COR-L47 (cell line): Measurements from ENCODE around the gene CLIC4.
A peak's percentile ranks its signal among the peaks of the same experiment; 100 is the strongest.
"Not testable (repeated sequence)": the region's sequence is repeated elsewhere in the genome, so short reads cannot be mapped to it uniquely, and the experiment has no call there.

ENCODE experiments used
- DNase-seq: peaks from one replicate; lab custom pipeline; 2025; lab: John Stamatoyannopoulos, UW

Gene CLIC4

GRCh38 chr1:24745711-24746413 is 615 bp downstream of the CLIC4 start:
- DNase-seq: peak; percentile 21

DNA sequence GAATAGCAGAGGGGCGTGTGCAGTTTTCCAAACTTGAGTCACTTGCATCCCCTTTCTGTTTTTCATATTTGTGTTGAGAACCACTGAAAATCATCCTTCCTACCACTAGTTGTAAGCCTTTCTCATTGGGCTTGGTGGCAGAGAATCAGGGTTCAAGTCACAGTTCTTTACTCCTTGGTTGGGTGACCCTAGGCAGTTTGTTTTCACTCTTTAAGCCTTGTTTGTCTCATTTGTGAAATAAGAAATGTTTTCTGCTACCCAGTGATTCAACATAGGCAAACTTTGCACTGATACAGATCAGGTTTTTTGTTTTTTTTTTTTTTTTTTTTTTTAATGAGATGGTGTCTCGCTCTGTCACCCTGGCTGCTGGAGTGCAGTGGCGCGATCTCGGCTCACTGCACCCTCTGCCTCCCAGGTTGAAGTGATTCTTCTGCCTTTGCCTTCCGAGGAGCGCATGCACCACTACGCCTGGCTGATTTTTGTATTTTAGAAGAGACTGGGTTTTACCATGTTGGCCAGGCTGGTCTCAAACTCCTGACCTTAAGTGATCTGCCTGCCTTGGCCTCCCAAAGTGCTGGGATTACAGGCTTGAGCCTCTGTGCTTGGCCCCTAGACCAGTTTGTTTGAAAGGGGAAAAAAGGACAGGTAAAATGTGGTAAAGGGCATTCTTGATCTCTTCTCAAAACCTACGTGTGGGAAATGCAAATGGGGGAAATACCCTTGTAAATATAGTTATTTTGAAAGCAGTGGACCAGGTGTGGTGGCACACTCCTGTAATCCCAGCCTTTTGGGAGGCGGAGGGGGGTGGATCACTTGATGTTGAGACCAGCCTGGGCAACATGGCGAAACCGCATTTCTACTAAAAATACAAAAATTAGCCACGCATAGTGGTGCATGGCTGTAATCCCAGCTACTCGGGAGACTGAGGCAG is 3.2 kb downstream of the CLIC4 start:
- DNase-seq: no peak

DNA sequence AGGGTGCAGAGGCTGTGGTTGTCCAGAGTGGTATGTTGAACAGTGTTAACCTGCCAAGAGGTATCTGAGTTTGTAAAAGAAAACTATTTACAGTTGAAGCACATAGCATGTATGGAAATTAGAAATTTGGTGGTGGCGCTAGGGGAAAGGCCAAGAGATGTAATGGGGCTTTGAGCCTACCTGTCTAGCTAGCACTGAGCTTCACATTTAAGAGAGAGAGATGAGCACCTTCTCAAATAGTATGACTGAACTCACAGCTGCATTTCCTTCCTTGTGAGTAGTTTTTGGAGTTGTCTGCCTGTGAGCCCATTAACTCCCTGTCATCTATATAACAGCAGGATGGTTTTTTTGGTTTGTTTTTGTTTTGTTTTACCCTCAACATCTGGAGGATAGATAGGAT is 4.0 kb downstream of the CLIC4 start:
- no peak for DNase-seq

- no peak for DNase-seq
Measured at GRCh38 chr1:24749886-24750285, 4.6 kb downstream of the CLIC4 start.

- no peak for DNase-seq
Measured at GRCh38 chr1:24751833-24752232, 6.6 kb downstream of the CLIC4 start.

DNA sequence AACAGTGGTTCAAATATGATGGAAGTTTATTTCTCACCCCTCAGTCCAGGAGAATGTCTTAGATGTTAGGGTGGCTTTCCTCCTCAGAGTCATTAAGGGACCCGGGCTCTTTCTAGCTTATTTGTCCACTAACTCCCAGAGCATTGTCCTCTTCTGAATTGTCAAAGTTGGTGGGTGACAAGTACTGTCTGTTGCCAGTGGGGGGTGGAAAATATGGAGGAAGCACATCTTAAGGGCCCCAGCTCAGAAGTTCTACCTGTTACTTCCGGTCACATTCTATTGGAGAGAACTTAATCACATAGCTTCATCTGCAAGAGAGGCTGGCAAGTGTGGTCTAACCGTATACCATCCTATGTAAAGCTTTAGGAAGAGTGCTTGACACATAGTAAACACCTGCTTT is 7.1 kb downstream of the CLIC4 start:
- DNase-seq: no peak

- no peak for DNase-seq
Measured at GRCh38 chr1:24754229-24754628, 9.0 kb downstream of the CLIC4 start.

GRCh38 chr1:24755323-24755722 is 10.1 kb downstream of the CLIC4 start:
- DNase-seq: not testable (repeated sequence)

DNA sequence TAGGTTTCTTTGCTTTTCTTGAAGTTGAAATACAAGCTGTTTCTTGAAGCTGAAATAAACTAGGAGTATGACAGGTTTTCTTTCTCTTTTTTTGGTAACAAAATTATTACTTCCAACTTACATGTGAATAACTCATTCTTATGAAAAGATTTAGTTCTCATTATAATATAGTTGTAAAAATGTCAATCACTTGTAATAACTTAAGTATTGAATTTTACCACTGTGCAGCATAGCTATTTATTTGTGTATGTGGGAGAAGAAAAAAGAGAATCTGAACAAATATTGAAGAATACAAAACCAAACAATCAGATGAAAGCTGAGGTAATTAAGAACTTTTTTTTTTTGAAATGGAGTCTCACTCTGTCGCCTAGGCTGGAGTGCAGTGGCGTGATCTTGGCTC is 11.1 kb downstream of the CLIC4 start:
- no peak for DNase-seq

- no peak for DNase-seq
Measured at GRCh38 chr1:24759492-24759891, 14.2 kb downstream of the CLIC4 start.

DNA sequence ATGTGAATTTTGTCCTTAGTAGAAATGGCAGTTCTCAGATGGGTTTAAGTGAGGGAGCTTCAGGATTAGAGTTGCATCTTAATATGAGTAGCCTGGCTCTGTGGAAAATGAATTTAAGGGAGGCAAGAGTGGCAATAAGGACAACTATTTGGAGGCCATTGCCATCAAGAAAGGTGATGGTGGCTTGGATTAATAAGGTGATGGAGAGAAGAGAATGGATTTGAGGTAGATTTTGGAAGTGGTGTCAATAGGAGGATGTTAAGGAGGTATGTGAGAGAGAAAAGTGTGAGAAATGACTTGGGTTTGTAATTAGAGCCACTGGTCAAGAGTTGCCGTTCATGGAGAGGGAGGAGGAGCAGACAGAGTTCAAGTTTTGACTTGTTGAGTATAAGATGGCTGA is 16.3 kb downstream of the CLIC4 start:
- DNase-seq: no peak

DNA sequence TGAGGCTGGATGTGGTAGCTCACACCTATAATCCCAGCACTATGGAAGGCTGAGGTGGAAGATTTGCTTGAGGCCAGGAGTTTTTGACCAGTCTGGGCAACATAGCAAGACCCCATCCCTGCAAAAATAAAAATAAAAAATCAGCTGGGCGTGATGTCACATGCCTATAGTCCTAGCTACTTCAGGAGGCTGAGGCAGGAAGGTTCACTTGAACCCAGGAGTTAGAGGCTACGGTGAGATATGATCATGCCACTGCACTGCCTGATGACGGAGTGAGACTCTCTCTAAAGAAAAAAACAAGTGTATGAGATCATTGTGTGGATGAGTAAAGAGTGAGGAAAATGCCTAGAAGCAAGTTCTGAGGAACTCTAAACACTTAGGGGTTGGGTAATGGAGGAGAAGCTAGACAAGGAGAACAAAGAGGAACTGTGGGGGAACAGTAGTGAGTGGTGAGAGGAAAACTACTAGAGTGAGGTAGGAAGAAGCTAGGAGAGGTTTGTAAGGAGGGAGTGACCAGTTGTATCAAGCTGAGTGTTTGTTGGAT is 17.0 kb downstream of the CLIC4 start:
- no peak for DNase-seq

- DNase-seq: no peak
Measured at GRCh38 chr1:24763671-24764070, 18.4 kb downstream of the CLIC4 start.

DNA sequence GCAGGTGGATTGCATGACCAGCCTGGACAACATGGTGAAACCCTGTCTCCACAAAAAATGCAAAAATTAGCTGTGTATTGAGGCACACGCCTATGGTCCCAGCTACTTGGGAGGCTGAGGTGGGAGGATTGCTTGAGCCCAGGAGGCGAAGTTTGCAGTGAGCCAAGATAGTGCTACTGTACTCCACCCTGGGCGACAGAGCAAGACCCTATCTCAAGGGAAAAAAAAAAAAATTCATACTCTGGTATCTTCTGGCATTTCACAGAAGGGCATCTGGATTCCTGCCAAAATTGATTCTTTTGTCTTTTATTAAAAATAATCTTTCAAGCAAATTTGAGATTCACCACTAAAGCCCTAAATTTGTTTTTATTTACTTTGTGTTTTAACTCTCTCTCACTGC is 19.2 kb downstream of the CLIC4 start:
- DNase-seq: no peak

- DNase-seq: no peak
Measured at GRCh38 chr1:24764848-24765247, 19.6 kb downstream of the CLIC4 start.

DNA sequence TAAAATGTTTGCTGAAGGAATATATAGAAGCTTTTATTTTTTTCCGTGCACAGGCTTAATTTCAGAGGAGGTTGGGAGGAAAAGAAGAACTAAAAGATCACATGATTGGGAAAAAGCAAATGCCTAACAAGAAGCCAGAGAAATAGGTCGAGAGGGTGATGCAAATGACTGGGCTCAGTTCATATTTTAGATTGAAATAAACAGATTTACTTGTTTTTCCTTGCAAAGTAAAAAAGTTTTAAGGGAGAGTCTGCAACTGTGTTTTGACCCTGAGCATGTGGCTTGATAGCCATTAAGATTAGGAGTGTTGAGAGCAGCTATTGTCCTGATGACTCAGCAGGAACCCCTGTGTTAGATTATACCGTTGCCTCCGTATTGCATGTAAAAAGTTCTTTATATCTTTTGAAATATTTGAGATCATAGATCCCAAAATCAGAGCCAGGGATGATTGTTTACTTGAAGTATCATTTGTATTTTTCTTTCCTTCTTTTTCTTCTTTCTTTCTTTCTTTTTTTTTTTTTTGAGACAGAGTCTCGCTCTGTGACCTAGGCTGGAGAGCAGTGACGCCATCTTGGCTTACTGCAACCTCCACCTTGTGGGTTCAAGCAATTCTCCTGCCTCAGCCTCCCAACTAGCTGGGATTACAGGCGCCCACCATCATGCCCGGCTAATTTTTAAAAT is 20.2 kb downstream of the CLIC4 start:
- no peak for DNase-seq

- no peak for DNase-seq
Measured at GRCh38 chr1:24767351-24767750, 22.1 kb downstream of the CLIC4 start.

GRCh38 chr1:24768873-24769605 is 23.8 kb downstream of the CLIC4 start:
- no peak for DNase-seq

GRCh38 chr1:24769656-24770651 is 24.7 kb downstream of the CLIC4 start:
- DNase-seq: no peak

GRCh38 chr1:24770881-24771280 is 25.6 kb downstream of the CLIC4 start:
- no peak for DNase-seq

GRCh38 chr1:24771574-24771973 is 26.3 kb downstream of the CLIC4 start:
- DNase-seq: no peak
